Keratinocyte (primary cell): Measurements from ENCODE around the gene CDK8. TPM values are rescaled to one million over a fixed set of nuclear protein-coding genes. Genes with fewer than 3 reads are reported as not detected.

Experiments
- DNase-seq: peaks from one replicate; pipeline ENCODE4 v3.0.0-alpha.2; 2011; ENCODE audit warnings: low read depth, missing footprints, low spot score
- FAIRE-seq: peaks from 2 replicates; lab custom pipeline; 2011; peaks lifted over from hg19 to GRCh38; lab: Jason Lieb, UNC
- H2AFZ ChIP-seq: 2 replicates; pipeline ENCODE4 v1.6.0; 2012; ENCODE audit warnings: low read length, control low read depth, inconsistent platforms; ENCODE audit not compliant: control insufficient read depth
- H3K27ac ChIP-seq: 2 replicates; pipeline ENCODE4 v1.5.1; 2011; ENCODE audit warnings: low read length; ENCODE audit not compliant: control insufficient read depth, insufficient read depth
- H3K27me3 ChIP-seq: 3 replicates; pipeline ENCODE4 v1.6.0; 2011; ENCODE audit warnings: low read length; ENCODE audit not compliant: control insufficient read depth, insufficient read depth; ENCODE audit errors: extremely low read depth
- H3K36me3 ChIP-seq, 2 experiments: 2 replicates in 1 of 2; 3 replicates in 1 of 2; pipeline ENCODE4 v1.5.1; 2011; ENCODE audit warnings: low read length in 2 of 2, mild to moderate bottlenecking in 1 of 2; ENCODE audit not compliant: control insufficient read depth in 2 of 2, insufficient read depth in 2 of 2; ENCODE audit errors: extremely low read depth in 1 of 2
- H3K4me1 ChIP-seq: 3 replicates; pipeline ENCODE4 v1.5.1; 2011; ENCODE audit warnings: low read length; ENCODE audit not compliant: control insufficient read depth, insufficient read depth; ENCODE audit errors: extremely low read depth
- H3K4me2 ChIP-seq: 3 replicates; pipeline ENCODE4 v1.6.0; 2011; ENCODE audit warnings: low read depth, low read length; ENCODE audit not compliant: control insufficient read depth, insufficient read depth; ENCODE audit errors: extremely low read depth
- H3K4me3 ChIP-seq, 3 experiments: fragments of 200-600 bp in 1 of 3; sonication (generic) in 1 of 3; 2 replicates in 2 of 3; 3 replicates in 1 of 3; pipeline ENCODE4 v1.5.1; 2011 to 2016; ENCODE audit warnings: low read length in 3 of 3, mild to moderate bottlenecking in 3 of 3, control low read depth in 2 of 3, inconsistent platforms in 1 of 3, low read depth in 1 of 3, mixed read lengths in 1 of 3, mixed run types in 1 of 3, moderate library complexity in 1 of 3; ENCODE audit not compliant: control insufficient read depth in 2 of 3, insufficient read depth in 2 of 3; ENCODE audit errors: extremely low read depth in 1 of 3
- H3K79me2 ChIP-seq: 2 replicates; pipeline ENCODE4 v1.6.0; 2012; ENCODE audit warnings: low read length; ENCODE audit not compliant: control insufficient read depth, insufficient read depth
- H3K9ac ChIP-seq: 3 replicates; pipeline ENCODE4 v1.6.0; 2011; ENCODE audit warnings: low read length; ENCODE audit not compliant: control insufficient read depth, insufficient read depth; ENCODE audit errors: extremely low read depth
- H3K9me1 ChIP-seq: 3 replicates; pipeline ENCODE4 v1.6.0; 2011; ENCODE audit warnings: low read length; ENCODE audit not compliant: control insufficient read depth, insufficient read depth; ENCODE audit errors: extremely low read depth
- H3K9me3 ChIP-seq: 2 replicates; pipeline ENCODE4 v1.5.1; 2012; ENCODE audit warnings: low read depth, low read length; ENCODE audit not compliant: control insufficient read depth
- H4K20me1 ChIP-seq: 3 replicates; pipeline ENCODE4 v1.6.0; 2011; ENCODE audit warnings: low read length; ENCODE audit not compliant: control insufficient read depth, insufficient read depth; ENCODE audit errors: extremely low read depth
- CTCF ChIP-seq, 3 experiments: IDR thresholded peaks in 1 of 3; conservative IDR thresholded peaks in 1 of 3; optimal IDR thresholded peaks in 1 of 3; 2 replicates in 2 of 3; 3 replicates in 1 of 3; pipeline versions ENCODE3 to v1.5.1; 2011; ENCODE audit warnings: low read length in 3 of 3, mild to moderate bottlenecking in 3 of 3, moderate library complexity in 2 of 3, control low read depth in 1 of 3, inconsistent platforms in 1 of 3; ENCODE audit not compliant: insufficient read depth in 2 of 3; ENCODE audit errors: extremely low read depth in 1 of 3
- EZH2 ChIP-seq: IDR thresholded peaks from one replicate; pipeline ENCODE4 v1.6.1; 2012; ENCODE audit warnings: inconsistent platforms, mild to moderate bottlenecking, low read length, moderate library complexity
- dilution Hi-C: fragments of 300-500 bp; cut with MboI; formaldehyde crosslinking; loops from one replicate; pipeline ENCODE4 v1.7.0; 2020; ENCODE audit warnings: low sequenced_read_pairs; ENCODE audit not compliant: extremely low pct_ligation_motif_present
- polyA plus RNA-seq, 5 experiments: library from polyadenylated mRNA; depleted of rRNA in 3 of 5; stranded (reverse) in 3 of 5; stranded (forward) in 1 of 5; unstranded in 1 of 5; fragments of >200 nt; gene quantifications; 1 replicate in 1 of 5; 2 replicates in 3 of 5; 3 replicates in 1 of 5; pipeline versions ENCODE4 v1.2.1 to v1.2.3, GENCODE V29; 2011 to 2012; ENCODE audit warnings: missing spikeins in 2 of 5, low read depth in 1 of 5, low replicate concordance in 1 of 5

The CDK8 gene
- polyA plus RNA-seq, 1 donor (not counting 4 experiments of a cell fraction or from before 2014, with no cell fraction given) = 27.5 TPM

- TF ChIP-seq EZH2 (no peak), CTCF (optimal IDR thresholded peaks at IDR 0.05 in 1 of 3, IDR thresholded peaks at IDR 0.05 in 1 of 3, conservative IDR thresholded peaks at IDR 0.05 in 1 of 3; ENCODE audit: extremely low read depth in 1 of 3, insufficient read depth in 2 of 3, low read length in 3 of 3) (no peak)
- H3K4me1 ChIP-seq = peaks cover 4% of the 10 kb centered on the region
- no peaks in the 10 kb centered on the region for H3K9me3 ChIP-seq
- peaks cover 26% of the 10 kb centered on the region for H3K79me2 ChIP-seq
- dilution Hi-C loops = no loop called here
- no peak for FAIRE-seq
- no peak for DNase-seq
- H3K4me3 ChIP-seq = no peak overlapping the region
- H2AFZ ChIP-seq = no peak overlapping the region
- no peaks in the 10 kb centered on the region for H3K36me3 ChIP-seq
- H3K27ac ChIP-seq = no peak overlapping the region
- H3K9me1 ChIP-seq = no peaks in the 10 kb centered on the region
- peaks cover 2% of the 10 kb centered on the region for H4K20me1 ChIP-seq
- no peak overlapping the region for H3K9ac ChIP-seq
- no peak overlapping the region for H3K4me2 ChIP-seq
- no peaks in the 10 kb centered on the region for H3K27me3 ChIP-seq
These were observed 66.8 kb downstream of the CDK8 start for GRCh38 chr13:26320766-26321165.

GRCh38 chr13:26323127-26323526 lies 69.2 kb downstream of the CDK8 start:
- Histone ChIP-seq H3K27ac (no peak overlapping the region), H3K27me3 (no peaks in the 10 kb centered on the region), H3K9me3 (no peaks in the 10 kb centered on the region), H3K4me3 (no peak overlapping the region), H2AFZ (no peak overlapping the region), H3K9me1 (no peaks in the 10 kb centered on the region), H3K4me1 (peaks cover 4% of the 10 kb centered on the region), H3K9ac (no peak overlapping the region), H3K79me2 (peaks cover 31% of the 10 kb centered on the region), H3K36me3 (no peaks in the 10 kb centered on the region), H3K4me2 (no peak overlapping the region), H4K20me1 (no peaks in the 10 kb centered on the region)
- dilution Hi-C loops = no loop called here
- DNase-seq (no peak), FAIRE-seq (no peak)
- TF ChIP-seq EZH2 (no peak), CTCF (optimal IDR thresholded peaks at IDR 0.05 in 1 of 3, IDR thresholded peaks at IDR 0.05 in 1 of 3, conservative IDR thresholded peaks at IDR 0.05 in 1 of 3; ENCODE audit: extremely low read depth in 1 of 3, insufficient read depth in 2 of 3, low read length in 3 of 3) (no peak)
